ENCODE measurements around the gene HDGFL2.
"Not testable (repeated sequence)": the region's sequence is repeated elsewhere in the genome, so short reads cannot be mapped to it uniquely, and the experiment has no call there.

Gene HDGFL2

DNA sequence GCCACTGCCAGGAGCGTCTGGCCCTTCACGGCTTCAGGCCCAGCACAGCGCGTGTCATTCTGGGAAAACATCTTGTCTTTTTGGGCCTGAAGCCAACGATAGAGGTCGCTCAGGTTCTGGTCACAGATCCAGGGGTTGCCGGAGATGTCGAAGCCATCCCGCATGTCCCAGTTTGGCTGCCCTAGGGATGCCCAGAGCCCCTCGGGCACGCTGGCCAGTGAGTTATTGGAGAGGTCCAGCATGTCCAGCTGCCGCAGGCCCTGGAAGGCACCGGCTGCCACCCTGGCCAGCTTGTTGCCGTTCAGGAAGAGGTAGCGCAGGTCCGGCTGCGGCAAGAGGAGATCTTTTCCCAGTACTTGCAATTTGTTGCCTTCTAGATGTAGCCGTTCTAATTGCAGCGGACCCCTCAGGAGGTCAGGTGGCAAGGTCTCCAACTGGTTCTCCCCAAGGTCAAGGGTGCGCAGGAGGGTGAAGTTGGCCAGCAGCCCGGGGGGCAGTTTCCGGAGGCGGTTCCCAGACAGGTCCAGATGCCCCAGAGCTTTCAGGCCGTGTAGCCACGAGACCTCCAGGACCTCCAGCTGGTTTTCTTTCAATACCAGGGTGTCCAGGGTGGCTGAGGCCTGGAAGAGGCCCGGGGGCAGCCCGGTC is 66.0 kb downstream of the HDGFL2 start:
- DNase-seq = no peak

DNA sequence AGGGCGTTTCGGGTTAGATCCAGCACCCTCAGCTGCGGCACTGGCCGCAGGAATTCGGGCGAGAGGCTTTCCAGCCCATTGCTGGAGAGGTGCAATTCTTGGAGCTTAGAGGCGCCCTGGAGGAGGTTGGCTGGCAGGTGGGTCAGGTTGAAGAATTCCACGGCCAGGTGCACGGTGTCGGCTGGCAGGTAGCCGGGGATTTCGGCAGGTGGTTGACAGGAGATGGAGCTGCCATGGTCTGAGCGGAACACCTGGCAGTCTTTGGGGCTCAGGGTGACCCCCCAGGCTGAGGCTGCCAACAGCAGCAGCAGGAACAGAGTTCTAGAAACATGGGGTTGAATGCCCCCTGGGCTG is 66.5 kb downstream of the HDGFL2 start:
- DNase-seq = no peak

DNA sequence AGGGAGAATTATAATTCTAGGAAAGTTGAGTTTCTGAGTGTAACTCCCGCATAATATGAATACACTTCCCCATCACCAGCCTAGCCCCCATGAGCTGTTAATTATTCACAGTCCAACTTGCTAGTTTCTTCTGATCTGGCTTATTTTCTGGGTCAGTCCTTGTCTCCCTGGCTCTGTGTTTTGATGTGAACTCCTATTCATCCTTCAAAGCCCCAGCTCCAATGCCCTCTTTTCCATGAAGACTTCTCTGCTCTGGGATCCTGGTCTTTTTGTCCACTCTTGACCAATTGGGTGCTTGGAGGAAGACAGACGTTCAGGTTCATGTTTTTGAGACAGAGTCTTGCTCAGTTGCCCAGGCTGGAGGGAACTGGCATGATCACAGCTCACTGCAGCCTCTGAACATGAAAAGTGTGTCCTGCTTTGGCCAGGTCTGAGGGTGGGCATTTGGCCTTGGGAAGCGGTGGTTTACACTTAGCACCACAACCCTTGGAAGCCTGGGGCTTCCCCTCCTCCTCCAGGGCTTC is 67.1 kb downstream of the HDGFL2 start:
- no peak for DNase-seq

DNA sequence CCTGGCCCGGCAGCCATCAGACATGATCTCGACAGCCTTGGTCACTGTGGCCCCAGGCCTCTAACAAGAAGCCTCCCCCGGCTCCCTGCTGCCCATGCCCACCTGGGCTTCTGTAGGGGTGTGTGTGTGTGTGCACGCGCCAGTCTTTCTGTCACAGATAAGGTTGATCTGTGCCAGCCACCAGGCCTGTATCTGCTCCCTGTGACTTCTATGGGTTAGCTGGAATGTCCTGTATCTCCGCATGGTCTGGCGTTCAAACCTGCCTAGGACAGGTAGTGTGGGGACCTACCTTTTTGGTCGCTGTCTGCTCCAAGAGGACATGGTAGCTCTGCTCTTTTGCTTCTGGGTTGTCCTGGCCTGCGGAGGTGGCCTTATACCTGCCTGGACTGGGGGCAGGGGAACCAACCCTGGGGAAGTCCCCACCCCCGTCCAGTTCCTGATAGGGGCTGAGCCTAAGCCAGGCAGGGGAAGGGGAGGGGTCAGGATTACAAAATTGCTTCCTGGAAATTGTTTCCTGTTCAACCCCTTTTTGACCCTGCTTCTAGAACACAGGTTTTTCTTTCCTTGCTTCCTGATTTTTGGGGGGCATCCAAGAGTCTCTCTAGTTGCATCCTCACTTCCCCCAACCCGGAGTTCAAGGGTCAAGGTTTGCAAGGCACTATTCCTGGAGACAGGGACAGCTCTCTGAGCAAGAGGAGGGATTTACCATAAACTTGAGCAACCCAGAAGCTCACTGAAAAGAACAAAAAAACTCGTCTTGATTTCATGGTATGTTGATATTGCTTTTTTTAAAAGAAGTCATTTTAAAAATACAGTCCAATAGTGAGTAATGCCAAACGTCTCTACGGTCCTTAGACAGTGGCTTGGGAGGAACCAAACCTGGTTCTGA is 67.8 kb downstream of the HDGFL2 start, which contains the start of gene LRG1:
LRG1 (minus strand) TSS at position 344 of the 889 bp plus-strand sequence; CDS start at position 321, 23 bp downstream.
- no peak for DNase-seq

DNA sequence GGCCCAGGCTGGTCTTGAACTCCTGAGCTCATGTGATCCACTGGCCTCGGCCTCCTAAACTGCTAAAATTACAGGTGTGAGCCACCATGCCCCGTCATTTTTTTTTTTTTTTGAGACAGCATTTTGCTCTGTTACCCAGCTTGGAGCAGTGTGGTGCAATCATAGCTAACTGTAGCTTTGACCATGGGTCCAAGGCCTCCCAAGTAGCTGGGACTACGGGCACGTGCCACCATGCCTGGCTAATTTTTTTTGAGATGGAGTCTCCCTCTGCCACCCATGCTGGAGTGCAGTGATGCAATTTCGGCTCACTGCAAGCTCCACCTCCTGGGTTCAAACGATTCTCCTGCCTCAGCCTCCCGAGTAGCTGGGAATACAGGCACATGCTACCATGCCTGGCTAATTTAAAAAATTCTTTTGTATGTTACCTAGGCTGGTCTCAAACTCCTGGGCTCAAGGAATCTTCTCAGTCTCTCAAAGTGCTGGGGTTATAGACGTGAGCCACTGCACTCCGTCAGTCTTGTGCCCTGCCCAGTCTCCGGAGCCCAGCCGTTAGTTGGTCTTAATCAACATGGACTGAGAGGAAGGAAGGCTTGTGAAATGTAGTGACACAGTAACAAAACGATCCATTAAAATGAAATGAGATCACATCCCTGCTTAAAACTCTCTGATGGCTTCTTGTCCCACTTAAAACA is 69.2 kb downstream of the HDGFL2 start:
- DNase-seq = no peak

DNA sequence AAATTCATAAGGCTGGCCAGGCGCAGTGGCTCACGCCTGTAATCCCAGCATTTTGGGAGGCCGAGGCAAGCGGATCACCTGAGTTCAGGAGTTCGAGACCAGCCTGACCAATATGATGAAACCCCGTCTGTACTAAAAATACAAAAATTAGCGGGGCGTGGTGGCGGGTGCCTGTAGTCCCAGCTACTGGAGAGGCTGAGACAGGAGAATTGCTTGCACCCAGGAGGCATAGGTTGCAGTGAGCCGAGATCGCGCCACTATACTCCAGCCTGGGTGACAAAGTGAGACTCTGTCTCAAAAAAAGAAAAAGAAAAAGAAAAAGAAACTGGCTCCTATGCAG is 69.7 kb downstream of the HDGFL2 start:
- DNase-seq = not testable (repeated sequence)

DNA sequence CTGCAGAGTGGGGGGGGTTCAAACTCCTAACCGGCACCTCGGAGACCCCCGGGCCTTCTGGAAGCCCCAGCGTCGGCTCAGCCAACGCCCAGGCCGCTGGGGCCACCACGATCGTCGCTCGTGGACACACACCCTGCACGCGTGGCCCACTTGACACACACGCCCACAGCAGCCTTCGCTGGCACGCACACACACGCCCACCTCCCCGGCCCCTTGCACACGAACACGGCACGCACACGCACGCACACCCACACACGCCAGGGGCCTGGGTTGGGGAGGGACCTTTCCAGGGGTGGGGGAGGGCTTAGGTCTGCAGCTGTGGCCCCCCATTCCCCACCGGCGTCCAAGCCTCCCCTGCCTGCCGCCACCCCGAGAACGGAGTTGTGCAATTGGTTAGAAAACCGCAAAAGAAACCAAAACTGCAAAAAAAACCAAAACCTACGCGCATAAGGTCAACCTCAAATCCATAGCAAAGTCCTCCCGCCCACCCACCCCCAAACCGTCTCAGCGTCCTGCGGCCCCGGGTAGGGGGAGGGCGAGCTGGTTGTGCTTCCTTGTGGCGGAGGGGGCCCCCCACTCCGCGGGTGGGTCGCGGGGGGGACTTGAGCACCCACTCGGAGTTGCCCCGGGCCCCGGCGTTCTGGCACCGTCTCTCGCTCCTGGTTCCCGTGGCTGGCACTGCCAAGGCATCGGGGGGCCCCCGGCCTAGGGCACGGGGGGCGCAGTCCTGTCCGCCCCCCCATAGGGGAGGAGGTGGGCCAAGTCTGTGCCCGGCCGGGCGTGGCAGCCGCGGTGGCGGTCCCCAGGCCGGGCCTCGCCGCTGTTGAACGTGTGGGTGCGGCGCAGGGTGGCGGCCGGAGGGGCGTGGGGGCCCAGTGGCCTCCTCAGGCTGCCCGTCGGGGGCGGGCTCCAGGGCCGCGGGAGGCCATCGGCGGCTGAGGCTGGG is 71.1 kb downstream of the HDGFL2 start:
- DNase-seq = no peak

DNA sequence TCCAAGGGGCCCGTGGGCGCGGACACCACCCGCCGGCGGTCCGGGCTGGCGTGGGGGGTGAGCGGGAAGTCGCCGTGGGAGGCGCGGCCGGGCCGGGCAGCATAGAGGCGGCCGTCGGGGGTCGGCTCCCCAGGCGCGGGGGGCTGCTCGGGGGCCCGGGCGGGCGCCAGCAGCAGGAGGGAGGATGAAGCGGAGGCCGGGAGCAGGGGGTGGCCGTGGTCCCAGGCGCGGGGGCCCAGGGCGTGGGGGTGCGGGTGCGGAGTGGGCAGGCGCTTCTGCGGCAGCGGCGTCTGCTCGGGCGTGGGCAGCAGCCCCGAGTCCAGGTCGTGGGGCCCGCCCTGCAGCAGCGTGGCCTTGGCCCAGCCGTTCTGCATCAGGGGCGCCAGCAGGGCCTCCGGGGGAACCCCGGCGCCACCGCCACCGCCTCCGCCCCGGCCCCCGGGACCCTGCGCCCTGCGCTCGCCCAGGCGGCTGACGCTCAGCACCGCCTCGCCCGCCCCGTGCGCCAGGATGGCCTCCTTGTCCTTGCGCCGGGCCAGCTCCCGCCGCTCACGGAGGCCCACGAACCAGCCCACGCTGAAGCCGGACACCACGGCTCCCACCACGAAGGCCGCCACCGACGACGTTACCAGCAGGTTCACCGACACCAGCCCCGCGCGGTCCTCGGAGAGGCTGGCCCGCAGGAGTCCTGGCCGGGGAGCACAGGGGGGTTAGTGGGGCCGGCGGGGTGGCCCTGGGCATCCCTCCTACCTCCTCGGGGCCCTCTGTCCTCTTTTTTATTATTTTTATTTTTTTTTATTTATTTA is 71.9 kb downstream of the HDGFL2 start:
- no peak for DNase-seq

DNA sequence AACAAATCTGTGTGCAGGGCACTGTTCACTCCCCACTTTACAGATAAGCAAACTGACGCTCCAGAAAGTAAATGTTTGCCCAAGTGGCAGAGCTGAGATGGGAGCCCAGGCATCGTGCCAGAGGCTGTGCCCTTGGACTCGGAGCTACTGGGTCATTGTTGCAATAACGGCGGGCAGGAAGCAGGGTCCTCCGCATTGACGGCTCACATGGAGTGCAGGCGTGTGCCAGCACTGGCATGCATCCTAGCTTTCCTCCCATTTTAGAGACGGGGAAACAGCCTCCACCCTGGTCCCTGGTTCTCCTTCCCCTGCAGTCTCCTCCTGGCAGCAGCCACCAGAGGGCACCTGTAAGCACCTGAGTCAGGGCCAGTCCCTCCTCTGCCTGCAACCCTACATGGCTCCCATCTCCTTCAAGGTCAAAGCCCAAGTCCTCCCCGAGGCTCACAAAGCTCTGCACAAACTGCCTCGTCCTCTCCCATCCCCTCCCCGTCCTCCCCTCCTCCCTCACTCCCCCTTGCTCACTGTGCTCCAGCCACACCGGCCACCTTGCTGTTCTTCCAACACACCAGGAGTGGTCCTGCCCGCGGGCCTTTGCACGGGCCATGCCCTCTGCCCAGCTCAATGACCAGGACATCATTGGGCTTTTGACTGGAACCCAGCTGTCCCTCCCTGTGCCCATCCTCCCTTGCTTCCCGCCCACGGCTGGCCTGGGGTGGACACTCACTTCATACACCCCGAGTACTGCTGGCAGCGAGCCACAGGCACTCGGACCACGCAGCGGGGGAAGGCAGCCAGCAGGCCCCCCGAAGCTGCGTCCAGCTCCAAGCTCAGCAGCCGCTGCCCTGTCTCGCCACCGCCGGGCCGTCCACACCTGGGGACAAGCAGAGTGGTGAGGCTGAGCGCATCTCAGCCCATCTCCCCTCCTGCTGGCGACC is 75.5 kb downstream of the HDGFL2 start:
- no peak for DNase-seq

DNA sequence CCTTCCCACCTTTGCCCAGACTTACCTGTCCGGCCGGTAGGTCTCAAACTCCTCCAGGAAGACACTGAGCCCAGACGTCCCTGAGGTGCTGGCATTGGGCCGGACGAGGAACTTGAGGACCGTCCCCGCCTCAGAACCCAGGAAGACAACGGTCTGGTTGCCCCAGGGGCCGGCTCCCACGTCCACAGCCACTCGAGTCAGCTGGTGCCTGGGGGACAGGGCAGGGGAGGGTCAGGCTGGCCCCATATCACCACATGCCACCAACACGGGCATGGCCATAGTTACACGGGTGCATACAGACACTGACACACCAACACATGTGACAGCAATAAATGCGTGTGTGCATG is 76.1 kb downstream of the HDGFL2 start:
- DNase-seq = no peak

DNA sequence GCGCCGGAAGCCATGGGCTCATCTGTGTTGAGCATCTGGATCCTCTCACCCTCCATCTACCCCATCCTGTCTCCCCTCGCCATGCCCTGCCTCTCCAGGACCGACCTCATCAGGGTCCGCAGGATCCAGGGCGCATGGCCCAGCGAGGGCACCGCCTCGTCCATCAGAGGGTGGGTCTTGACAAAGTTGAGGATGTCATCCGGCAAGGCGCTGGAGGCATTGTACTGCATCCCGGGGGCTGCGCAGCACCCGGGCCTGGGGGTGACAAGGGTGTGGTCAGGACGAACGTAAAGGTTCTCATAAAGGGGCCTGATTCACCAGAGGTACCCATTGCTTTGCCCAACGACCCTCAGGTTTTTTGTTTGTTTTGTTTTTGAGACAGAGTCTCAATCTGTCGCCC is 77.9 kb downstream of the HDGFL2 start:
- DNase-seq = no peak

DNA sequence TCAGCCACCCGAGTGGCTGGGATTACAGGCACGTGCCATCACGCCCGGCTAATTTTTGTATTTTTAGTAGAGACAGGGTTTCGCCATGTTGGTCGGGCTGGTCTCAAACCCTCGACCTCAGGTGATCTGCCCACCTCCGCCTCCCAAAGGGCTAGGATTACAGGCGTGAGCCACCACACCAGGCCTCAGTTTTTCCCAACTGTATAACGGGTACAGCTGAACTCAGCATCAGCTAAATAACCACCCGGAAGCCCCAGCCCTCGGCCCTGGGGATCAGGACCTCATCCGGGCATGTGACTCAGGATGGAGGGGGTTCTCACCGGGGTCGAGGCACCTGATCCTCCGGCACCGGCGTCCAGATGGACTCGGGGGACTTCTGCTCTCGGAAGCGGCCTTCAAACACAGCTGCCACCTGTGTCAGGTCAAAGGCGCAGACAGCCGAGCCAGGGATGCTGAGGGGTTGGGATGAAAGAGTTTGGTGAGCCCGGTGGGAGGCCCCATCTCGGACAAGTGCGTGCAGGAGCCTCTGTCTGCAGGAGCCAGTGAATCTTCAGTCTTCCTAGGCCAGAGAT is 78.5 kb downstream of the HDGFL2 start:
- no peak for DNase-seq
